K562 (cell line): Measurements from ENCODE around the gene PGBD1. TPM values are rescaled to one million over a fixed set of nuclear protein-coding genes. Genes with fewer than 3 reads are reported as not detected.
A peak's percentile ranks its signal among the peaks of the same experiment; 100 is the strongest.

ENCODE experiments used
- BCOR ChIP-seq: fragments of 450-650 bp; IDR thresholded peaks from 2 replicates; pipeline ENCODE4 v1.6.1; 2016
- BRCA1 ChIP-seq, 2 experiments: fragments of 450-650 bp in 1 of 2; sonication (generic) in 1 of 2; formaldehyde crosslinking in 1 of 2; IDR thresholded peaks; 2 replicates each; pipeline versions ENCODE4 v1.5.0 to v1.6.1; 2017 to 2020; ENCODE audit warnings: mild to moderate bottlenecking in 1 of 2, missing genetic modification reagents in 1 of 2
- CBX5 ChIP-seq: IDR thresholded peaks from 2 replicates; pipeline ENCODE4 v1.6.1; 2014; ENCODE audit warnings: low read depth, borderline replicate concordance
- CBX8 ChIP-seq: fragments of 200-600 bp; sonication (generic); IDR thresholded peaks from 2 replicates; pipeline ENCODE4 v1.6.1; 2012; ENCODE audit warnings: borderline replicate concordance, mixed run types, low read depth, mild to moderate bottlenecking, moderate library complexity, mixed read lengths, low read length, control low read depth, inconsistent platforms; ENCODE audit not compliant: poor library complexity, severe bottlenecking; ENCODE audit errors: extremely low read depth
- CREBBP ChIP-seq: IDR thresholded peaks from one replicate; pipeline ENCODE4 v1.6.1; 2012; ENCODE audit warnings: low read depth, mild to moderate bottlenecking, control low read depth, inconsistent platforms, low read length
- HNRNPL ChIP-seq: fragments of 200-400 bp; formaldehyde crosslinking; IDR thresholded peaks from 2 replicates; pipeline ENCODE4 v1.6.1; 2017; ENCODE audit warnings: low read depth, mild to moderate bottlenecking, low read length
- KLF10 ChIP-seq: fragments of 250-450 bp; sonication (Bioruptor Pico); IDR thresholded peaks from 2 replicates; pipeline ENCODE4 v1.6.1; 2021; ENCODE audit warnings: matching md5 sums
- MAFG ChIP-seq: fragments of 450-650 bp; conservative IDR thresholded peaks from 2 replicates; pipeline ENCODE4 v1.6.1; 2016; ENCODE audit warnings: missing genetic modification characterization, missing compliant biosample characterization
- MIER1 ChIP-seq: fragments of 450-650 bp; IDR thresholded peaks from 2 replicates; pipeline ENCODE4 v1.6.1; 2016; ENCODE audit warnings: antibody characterized with exemption, mild to moderate bottlenecking, low read depth
- MTA3 ChIP-seq: fragments of 450-650 bp; formaldehyde crosslinking; IDR thresholded peaks from 2 replicates; pipeline ENCODE4 v1.6.1; 2017; ENCODE audit warnings: mild to moderate bottlenecking, borderline replicate concordance
- NR4A1 ChIP-seq, 2 experiments: fragments of 250-450 bp in 1 of 2; fragments of 450-650 bp in 1 of 2; sonication (Bioruptor Pico) in 1 of 2; IDR thresholded peaks; 2 replicates each; pipeline versions ENCODE4 v1.4.0 to v1.6.1; 2016 to 2020; ENCODE audit warnings: mild to moderate bottlenecking in 2 of 2, missing compliant biosample characterization in 1 of 2, missing genetic modification characterization in 1 of 2, moderate library complexity in 1 of 2
- PCBP1 ChIP-seq: fragments of 200-400 bp; formaldehyde crosslinking; IDR thresholded peaks from 2 replicates; pipeline ENCODE4 v1.6.1; 2018; ENCODE audit warnings: mild to moderate bottlenecking, low read depth, low read length; ENCODE audit not compliant: poor library complexity, severe bottlenecking
- RBM14 ChIP-seq: fragments of 200-400 bp; formaldehyde crosslinking; IDR thresholded peaks from 2 replicates; pipeline ENCODE4 v1.6.1; 2018; ENCODE audit warnings: low read depth, mild to moderate bottlenecking, low read length, moderate library complexity, borderline replicate concordance; ENCODE audit not compliant: insufficient read depth
- SAFB ChIP-seq: fragments of 200-400 bp; formaldehyde crosslinking; IDR thresholded peaks from 2 replicates; pipeline ENCODE4 v1.6.1; 2017; ENCODE audit warnings: low read depth, low read length, borderline replicate concordance
- TFAM ChIP-seq: fragments of 250-450 bp; sonication (Bioruptor Pico); conservative IDR thresholded peaks from 2 replicates; pipeline ENCODE4 v1.5.0; 2021; ENCODE audit warnings: mild to moderate bottlenecking, moderate library complexity
- TOE1 ChIP-seq, 2 experiments: fragments of 450-650 bp in 1 of 2; sonication (generic) in 1 of 2; formaldehyde crosslinking in 1 of 2; IDR thresholded peaks; 2 replicates each; pipeline versions ENCODE4 v1.7.1 to v1.8.0; 2016 to 2022; ENCODE audit warnings: borderline replicate concordance in 2 of 2, mild to moderate bottlenecking in 2 of 2, antibody characterized with exemption in 1 of 2, inconsistent platforms in 1 of 2, low read depth in 1 of 2, missing genetic modification reagents in 1 of 2, moderate library complexity in 1 of 2
- ZKSCAN8 ChIP-seq: fragments of 200-800 bp; sonication (Bioruptor generic); IDR thresholded peaks from 2 replicates; pipeline ENCODE4 v1.6.1; 2016; ENCODE audit warnings: missing genetic modification characterization, missing compliant biosample characterization
- ZNF146 ChIP-seq: IDR thresholded peaks from one replicate; pipeline ENCODE4 v1.6.1; 2018; ENCODE audit warnings: missing compliant biosample characterization; ENCODE audit not compliant: unreplicated experiment
- ZNF282 ChIP-seq: sonication (generic); formaldehyde crosslinking; IDR thresholded peaks from 2 replicates; pipeline ENCODE4 v1.8.1; 2023; ENCODE audit warnings: missing genetic modification reagents
- ZNF347 ChIP-seq: fragments of 450-650 bp; formaldehyde crosslinking; IDR thresholded peaks from 2 replicates; pipeline ENCODE4 v1.4.0; 2020; ENCODE audit warnings: low read depth, mild to moderate bottlenecking, moderate library complexity
- ZNF444 ChIP-seq: fragments of 250-450 bp; sonication (Bioruptor Pico); IDR thresholded peaks from 2 replicates; pipeline ENCODE4 v1.4.0; 2020; ENCODE audit warnings: mild to moderate bottlenecking, moderate library complexity
- polyA plus RNA-seq, 8 experiments: library from polyadenylated mRNA; depleted of rRNA in 4 of 8; stranded (reverse) in 5 of 8; unstranded in 3 of 8; fragments of >200 nt; fragmentation: Nextera tagmentation in 2 of 8; fragmentation: Illumina TruSeq in 1 of 8; extraction: Ambion mirVana in 2 of 8; extraction: Trizol in 1 of 8; gene quantifications; 2 replicates each; pipeline versions ENCODE4 v1.2.1 to v1.2.3, GENCODE V29; 2011 to 2014; ENCODE audit warnings: inconsistent platforms in 1 of 8, missing spikeins in 1 of 8
- total RNA-seq, 7 experiments: library from RNA; depleted of rRNA in 6 of 7; stranded (reverse); fragments of >200 nt in 6 of 7; fragmentation: Illumina TruSeq in 2 of 7; extraction: Trizol in 2 of 7; gene quantifications; 2 replicates each; pipeline versions ENCODE4 v1.2.1 to v1.2.3, GENCODE V29; 2011 to 2021; ENCODE audit warnings: low replicate concordance in 1 of 7
- TF ChIP-seq, protein P1 (sequence below), 3 experiments: fragments of 200-800 bp in 1 of 3; sonication (Bioruptor generic) in 1 of 3; sonication (generic) in 1 of 3; formaldehyde crosslinking in 1 of 3; IDR thresholded peaks; 2 replicates each; pipeline versions ENCODE4 v1.6.1 to v1.8.0; 2016 to 2022; ENCODE audit warnings: mild to moderate bottlenecking in 2 of 3, missing compliant biosample characterization in 2 of 3, missing genetic modification characterization in 2 of 3, missing genetic modification reagents in 1 of 3
- TF ChIP-seq, protein P2 (sequence below): fragments of 250-450 bp; sonication (Bioruptor Pico); IDR thresholded peaks from 2 replicates; pipeline ENCODE4 v1.5.0; 2021

PGBD1 gene
- total and polyA plus RNA-seq, 9 of the 15 experiments (the other 6 are each of a cell fraction or from before 2014, with no cell fraction given): 3.3 to 9.0 (median 7.3) TPM

DNA sequence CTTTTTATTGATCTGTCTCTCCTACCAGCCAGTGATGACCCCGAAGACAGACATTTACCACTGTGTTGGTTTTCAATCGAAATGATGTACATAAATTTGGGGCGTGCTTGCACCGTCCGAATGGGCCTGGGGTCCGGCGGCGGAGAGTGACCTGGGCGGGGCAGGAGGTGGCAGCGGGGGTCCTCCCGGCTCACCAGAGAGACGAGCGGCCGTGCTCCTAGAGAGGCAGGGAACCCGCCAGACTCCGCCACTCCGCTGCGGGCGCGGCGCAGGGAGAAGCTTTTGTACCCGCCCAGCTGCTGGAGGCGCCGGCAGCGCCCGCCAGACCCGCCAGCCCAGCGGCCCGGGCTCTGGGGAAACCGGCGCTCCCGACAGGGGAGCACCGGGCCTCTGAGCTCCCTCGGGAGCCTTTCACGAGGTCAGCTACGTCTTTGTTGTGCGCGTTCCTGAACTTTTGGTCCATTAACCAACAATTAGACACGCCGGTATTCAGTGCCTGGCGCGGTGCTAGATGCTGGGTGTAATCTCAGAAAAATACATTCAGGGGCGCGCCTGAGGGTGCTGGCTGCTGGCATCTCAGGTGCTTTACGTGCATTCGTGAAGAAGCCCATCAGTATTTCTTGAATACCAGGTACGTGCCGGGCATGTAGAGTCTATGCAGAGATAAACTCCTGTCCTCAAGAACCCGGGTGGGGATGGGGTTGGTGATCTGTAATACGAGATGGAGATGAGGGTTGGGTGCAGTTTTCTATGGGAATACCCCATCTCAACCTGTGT lies at the start of gene PGBD1 (continued):
- TF ChIP-seq, protein P1, sequence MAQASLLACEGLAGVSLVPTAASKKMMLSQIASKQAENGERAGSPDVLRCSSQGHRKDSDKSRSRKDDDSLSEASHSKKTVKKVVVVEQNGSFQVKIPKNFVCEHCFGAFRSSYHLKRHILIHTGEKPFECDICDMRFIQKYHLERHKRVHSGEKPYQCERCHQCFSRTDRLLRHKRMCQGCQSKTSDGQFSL (CRISPR knock-in tag; IDR thresholded peaks at IDR 0.05): no peak
- TF ChIP-seq, protein P1 (tag; IDR thresholded peaks at IDR 0.05): no peak
- TF ChIP-seq CBX5: no peak
- no peak for TF ChIP-seq ZKSCAN8 (CRISPR knock-in tag)
- TF ChIP-seq SAFB: no peak
- TF ChIP-seq ZNF347 (CRISPR knock-in tag): no peak
- no peak for TF ChIP-seq ZNF282 (CRISPR knock-in tag)
- TF ChIP-seq MTA3: peak; percentile 72
- TF ChIP-seq NR4A1 (CRISPR knock-in tag; IDR thresholded peaks at IDR 0.05): no peak
- TF ChIP-seq NR4A1 (tag; IDR thresholded peaks at IDR 0.05): no peak
- TF ChIP-seq, protein P2, sequence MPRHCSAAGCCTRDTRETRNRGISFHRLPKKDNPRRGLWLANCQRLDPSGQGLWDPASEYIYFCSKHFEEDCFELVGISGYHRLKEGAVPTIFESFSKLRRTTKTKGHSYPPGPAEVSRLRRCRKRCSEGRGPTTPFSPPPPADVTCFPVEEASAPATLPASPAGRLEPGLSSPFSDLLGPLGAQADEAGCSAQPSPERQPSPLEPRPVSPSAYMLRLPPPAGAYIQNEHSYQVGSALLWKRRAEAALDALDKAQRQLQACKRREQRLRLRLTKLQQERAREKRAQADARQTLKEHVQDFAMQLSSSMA (CRISPR knock-in tag): no peak
- peak; percentile 65; the same call in 1 of the 2 replicates for TF ChIP-seq HNRNPL
- TF ChIP-seq ZNF444 (CRISPR knock-in tag): no peak
- TF ChIP-seq CBX8: no peak
- TF ChIP-seq KLF10: no peak
- TF ChIP-seq ZNF146 (CRISPR knock-in tag): no peak
- TF ChIP-seq BCOR: peak; percentile 16; the same call in 1 of the 2 replicates
- no peak for TF ChIP-seq RBM14
- no peak for TF ChIP-seq BRCA1 (IDR thresholded peaks at IDR 0.05)
- TF ChIP-seq BRCA1 (CRISPR knock-in tag; IDR thresholded peaks at IDR 0.05): no peak
- no peak for TF ChIP-seq CREBBP
- TF ChIP-seq MAFG (tag): no peak
- TF ChIP-seq PCBP1: no peak
- TF ChIP-seq MIER1: no peak
- TF ChIP-seq TFAM (CRISPR knock-in tag): no peak
- no peak for TF ChIP-seq TOE1 (IDR thresholded peaks at IDR 0.05; ENCODE audit: borderline replicate concordance)
- no peak for TF ChIP-seq TOE1 (CRISPR knock-in tag; IDR thresholded peaks at IDR 0.05; ENCODE audit: borderline replicate concordance, low read depth)
